DMS79 (cell line): ENCODE measurements around the gene ATP8B4.
"Not testable (repeated sequence)": the region's sequence is repeated elsewhere in the genome, so short reads cannot be mapped to it uniquely, and the experiment has no call there.

Experiments used
- DNase-seq: peaks from one replicate; lab custom pipeline; 2025; lab: John Stamatoyannopoulos, UW

Gene ATP8B4, protein sequence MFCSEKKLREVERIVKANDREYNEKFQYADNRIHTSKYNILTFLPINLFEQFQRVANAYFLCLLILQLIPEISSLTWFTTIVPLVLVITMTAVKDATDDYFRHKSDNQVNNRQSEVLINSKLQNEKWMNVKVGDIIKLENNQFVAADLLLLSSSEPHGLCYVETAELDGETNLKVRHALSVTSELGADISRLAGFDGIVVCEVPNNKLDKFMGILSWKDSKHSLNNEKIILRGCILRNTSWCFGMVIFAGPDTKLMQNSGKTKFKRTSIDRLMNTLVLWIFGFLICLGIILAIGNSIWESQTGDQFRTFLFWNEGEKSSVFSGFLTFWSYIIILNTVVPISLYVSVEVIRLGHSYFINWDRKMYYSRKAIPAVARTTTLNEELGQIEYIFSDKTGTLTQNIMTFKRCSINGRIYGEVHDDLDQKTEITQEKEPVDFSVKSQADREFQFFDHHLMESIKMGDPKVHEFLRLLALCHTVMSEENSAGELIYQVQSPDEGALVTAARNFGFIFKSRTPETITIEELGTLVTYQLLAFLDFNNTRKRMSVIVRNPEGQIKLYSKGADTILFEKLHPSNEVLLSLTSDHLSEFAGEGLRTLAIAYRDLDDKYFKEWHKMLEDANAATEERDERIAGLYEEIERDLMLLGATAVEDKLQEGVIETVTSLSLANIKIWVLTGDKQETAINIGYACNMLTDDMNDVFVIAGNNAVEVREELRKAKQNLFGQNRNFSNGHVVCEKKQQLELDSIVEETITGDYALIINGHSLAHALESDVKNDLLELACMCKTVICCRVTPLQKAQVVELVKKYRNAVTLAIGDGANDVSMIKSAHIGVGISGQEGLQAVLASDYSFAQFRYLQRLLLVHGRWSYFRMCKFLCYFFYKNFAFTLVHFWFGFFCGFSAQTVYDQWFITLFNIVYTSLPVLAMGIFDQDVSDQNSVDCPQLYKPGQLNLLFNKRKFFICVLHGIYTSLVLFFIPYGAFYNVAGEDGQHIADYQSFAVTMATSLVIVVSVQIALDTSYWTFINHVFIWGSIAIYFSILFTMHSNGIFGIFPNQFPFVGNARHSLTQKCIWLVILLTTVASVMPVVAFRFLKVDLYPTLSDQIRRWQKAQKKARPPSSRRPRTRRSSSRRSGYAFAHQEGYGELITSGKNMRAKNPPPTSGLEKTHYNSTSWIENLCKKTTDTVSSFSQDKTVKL

GRCh38 chr15:50119063-50120040 lies at the start of gene ATP8B4:
Gene ATP8B4, minus strand, starts transcription at chr15:50119233. Its CDS starts 12,267 bp downstream, at chr15:50106966.
- no peak for DNase-seq

GRCh38 chr15:50168379-50168778 lies 49.3 kb upstream of the ATP8B4 start:
- DNase-seq, result no peak

DNA sequence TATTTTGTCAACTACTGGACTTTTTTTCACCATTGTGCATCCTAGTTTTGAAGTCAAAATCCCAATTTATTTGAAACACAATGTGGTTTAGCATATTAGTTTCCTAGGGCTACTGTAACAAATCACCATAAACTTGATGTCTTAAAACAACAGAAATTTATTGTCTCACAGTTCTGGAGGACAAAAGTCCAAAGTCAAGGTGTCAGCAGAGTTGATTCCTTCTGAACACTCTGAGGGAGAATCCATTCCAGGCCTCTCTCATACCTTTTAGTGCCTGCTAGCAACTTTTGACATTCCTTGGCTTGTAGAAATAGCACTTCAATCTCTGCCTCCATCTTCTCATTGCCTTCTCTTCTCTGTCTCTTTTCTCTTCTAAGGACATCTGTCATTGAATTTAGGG lies 48.1 kb upstream of the ATP8B4 start:
- DNase-seq, result no peak

DNA sequence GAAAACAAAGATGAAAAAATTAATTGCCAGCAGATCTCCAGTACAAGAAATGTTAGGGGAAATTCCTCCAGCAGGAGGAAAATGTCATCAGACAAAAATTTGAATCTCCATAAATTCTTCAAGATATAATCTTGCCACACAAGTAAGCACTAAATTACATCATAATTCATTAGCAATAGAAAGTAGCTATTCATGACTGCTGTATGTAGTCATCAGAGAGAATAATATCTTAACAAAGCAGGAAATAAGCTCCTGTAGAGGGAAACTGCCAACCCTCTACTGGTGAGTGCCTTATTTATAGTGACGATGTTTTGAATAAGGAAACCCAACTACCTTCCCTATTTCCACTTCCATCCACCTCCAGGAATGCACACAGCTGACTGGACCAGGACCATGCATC lies 47.2 kb upstream of the ATP8B4 start:
- no peak for DNase-seq

DNA sequence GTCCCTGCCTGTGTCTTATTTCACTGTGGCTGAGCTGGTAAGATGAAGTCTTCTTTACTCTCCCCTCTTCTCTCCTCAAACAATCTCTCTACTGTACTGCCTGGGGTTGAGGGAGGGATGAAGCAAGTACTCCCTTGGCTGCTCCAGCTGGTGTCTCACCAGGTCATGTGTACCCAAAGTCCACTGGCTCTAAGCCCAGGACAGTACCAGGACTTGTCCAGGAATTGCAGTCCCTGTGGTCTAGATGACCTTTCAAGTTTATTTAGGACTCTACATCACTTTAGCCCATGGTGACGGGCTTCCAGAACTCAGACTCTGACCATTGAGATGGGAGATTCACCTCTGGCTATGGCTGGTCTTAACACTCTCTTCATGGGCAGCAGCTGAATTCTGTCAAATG lies 45.4 kb upstream of the ATP8B4 start:
- no peak for DNase-seq

GRCh38 chr15:50163719-50164410 lies 44.8 kb upstream of the ATP8B4 start:
- DNase-seq, result no peak

- no peak for DNase-seq
Observed at GRCh38 chr15:50162969-50163718, 44.1 kb upstream of the ATP8B4 start.

GRCh38 chr15:50158236-50158635 lies 39.2 kb upstream of the ATP8B4 start:
- not testable (repeated sequence) for DNase-seq

GRCh38 chr15:50151476-50151875 lies 32.4 kb upstream of the ATP8B4 start:
- no peak for DNase-seq

GRCh38 chr15:50150851-50151250 lies 31.8 kb upstream of the ATP8B4 start:
- DNase-seq, result no peak

DNA sequence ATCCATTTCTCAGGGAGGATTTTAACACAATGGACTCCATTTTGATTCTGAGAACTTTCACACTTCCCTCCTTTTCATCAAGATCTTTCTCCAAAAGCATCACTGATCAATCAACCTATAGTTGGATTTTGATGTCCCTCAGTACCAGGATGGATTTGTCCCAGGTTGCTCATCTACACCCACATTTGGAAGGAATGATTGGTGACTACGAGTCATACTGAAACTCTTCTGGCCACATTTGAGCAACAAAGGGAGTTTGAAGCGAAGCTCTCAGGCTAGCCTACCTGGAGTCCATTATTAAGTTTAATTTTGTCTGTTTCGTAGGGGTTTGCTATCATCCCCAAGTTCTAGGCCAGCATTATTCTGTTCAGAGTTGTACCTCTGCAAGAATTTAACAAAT lies 31.3 kb upstream of the ATP8B4 start:
- DNase-seq, result no peak

DNA sequence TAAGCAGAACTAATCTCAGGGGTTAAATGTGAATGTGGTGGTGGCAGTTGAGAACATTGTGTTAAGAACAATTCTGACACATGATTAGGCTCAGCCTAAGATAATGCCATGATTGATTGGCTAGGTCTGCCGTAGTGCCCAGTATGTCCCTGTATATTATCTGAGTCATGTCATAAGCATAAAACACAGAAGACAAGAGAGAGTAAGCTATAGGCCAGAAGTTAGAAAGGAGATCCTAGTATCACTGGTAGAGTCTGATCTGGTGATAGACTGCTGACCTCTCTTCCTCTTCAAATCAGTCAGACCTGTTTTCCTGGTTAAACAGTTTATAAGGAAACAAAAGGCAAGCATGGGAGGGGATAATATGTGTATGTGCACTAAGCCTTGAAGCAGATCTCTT lies 30.1 kb upstream of the ATP8B4 start:
- no peak for DNase-seq

DNA sequence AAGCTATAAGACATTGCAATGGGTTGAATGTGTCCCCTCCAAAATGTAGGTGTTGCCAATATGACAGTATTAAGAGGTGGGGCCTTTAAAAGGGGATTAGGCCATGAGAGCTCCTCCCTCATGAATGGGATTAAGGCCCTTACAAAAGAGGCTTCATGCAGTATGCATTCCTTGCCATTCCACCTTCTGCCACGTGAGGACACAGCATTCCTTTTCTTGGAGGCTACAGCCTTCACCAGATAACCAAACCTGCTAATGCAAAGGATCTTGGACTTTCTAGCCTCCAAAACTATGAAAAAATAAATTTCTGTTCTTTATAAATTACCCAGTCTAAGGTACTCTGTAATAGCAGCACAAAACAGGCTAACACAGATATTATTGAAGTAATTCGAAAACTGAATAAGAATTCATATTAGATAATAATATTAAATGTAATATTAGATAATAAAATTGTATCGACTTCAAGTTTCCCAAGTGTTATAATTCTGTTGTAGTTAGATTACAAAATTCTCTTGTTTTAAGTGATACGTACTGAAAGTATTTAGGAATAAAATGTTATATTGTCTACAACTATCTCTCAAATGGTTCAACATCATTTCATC lies 29.4 kb upstream of the ATP8B4 start:
- DNase-seq, result no peak

GRCh38 chr15:50146632-50147031 lies 27.6 kb upstream of the ATP8B4 start:
- no peak for DNase-seq

DNA sequence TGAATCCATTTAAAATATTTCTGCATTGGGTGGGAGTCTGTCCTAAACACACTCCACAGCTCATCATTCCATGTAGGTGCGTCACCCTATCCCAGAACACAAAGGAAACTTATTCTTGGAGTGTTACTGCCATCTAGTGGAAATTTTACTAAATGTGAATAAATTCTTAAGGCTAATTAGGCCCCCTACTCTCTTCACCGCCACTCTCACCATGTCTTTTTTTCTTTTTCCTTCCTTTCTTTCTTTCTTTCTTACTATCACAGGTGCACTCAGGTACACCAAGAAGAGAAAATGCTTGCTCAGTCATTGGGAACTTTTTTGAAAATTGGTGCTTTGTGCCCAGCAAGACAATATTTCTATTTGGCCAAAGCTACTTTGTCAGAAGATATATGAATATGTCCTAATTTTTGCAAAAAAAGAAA lies 26.4 kb upstream of the ATP8B4 start:
- peak; percentile 21 for DNase-seq

GRCh38 chr15:50144341-50145120 lies 25.5 kb upstream of the ATP8B4 start:
- DNase-seq, result no peak

GRCh38 chr15:50143255-50143860 lies 24.3 kb upstream of the ATP8B4 start:
- DNase-seq, result no peak

- no peak for DNase-seq
Observed at GRCh38 chr15:50141856-50142255, 22.8 kb upstream of the ATP8B4 start.
